ENCODE data around the gene MPDU1.
A peak's percentile ranks its signal among the peaks of the same experiment; 100 is the strongest.

Gene MPDU1

GRCh38 chr17:7577327-7578199, 6.1 kb upstream of the MPDU1 start:
- no peak overlapping the region for H4K91ac ChIP-seq (ENCODE audit: low read depth, low read length, poor library complexity)
- no peak overlapping the region for H2AFZ ChIP-seq (ENCODE audit: low read length)
- no peak overlapping the region for H2BK12ac ChIP-seq (ENCODE audit: low read length)
- H2AK5ac ChIP-seq (ENCODE audit: low read depth, low read length): no peak overlapping the region
- no peak overlapping the region for H3K4me3 ChIP-seq (ENCODE audit: low read length in 2 of 2)
- no peak overlapping the region for H3K14ac ChIP-seq (ENCODE audit: low read length)
- H3K79me1 ChIP-seq (ENCODE audit: low read depth, low read length): peaks cover 19% of the 10 kb centered on the region
- H3K27me3 ChIP-seq (ENCODE audit: control insufficient read depth in 3 of 3, insufficient read depth in 3 of 3, low read depth in 1 of 3, low read length in 3 of 3): no peaks in the 10 kb centered on the region
- H2BK120ac ChIP-seq (ENCODE audit: low read depth, low read length): no peak overlapping the region
- H3K9ac ChIP-seq (ENCODE audit: low read depth, low read length, poor library complexity): no peak overlapping the region
- peak overlapping the region; percentile 7 for H3K27ac ChIP-seq (replicated peaks; ENCODE audit: low read length)
- H4K8ac ChIP-seq (ENCODE audit: low read depth, low read length): no peak overlapping the region
- H2BK15ac ChIP-seq (ENCODE audit: low read length): no peak overlapping the region
- no peak overlapping the region for H3K4me2 ChIP-seq (ENCODE audit: insufficient read depth, low read length, poor library complexity, severe bottlenecking)
- H2BK5ac ChIP-seq (ENCODE audit: low read length): no peak overlapping the region
- DNase-seq (ENCODE audit: low spot score): no peak
- no CpG with 5 or more reads among the region's 17 CpGs for WGBS, 2 donors (ENCODE audit: extremely low coverage in 2 of 2, insufficient read length in 2 of 2, insufficient replicate concordance in 1 of 2)
- H3K4me1 ChIP-seq (ENCODE audit: control insufficient read depth in 2 of 2, insufficient read depth in 1 of 2, low read depth in 1 of 2, low read length in 2 of 2): peaks cover 10 to 13% of the 10 kb centered on the region in 2 donors
- H3K9me3 ChIP-seq (replicated peaks in 1 of 2; ENCODE audit: control insufficient read depth in 2 of 2, insufficient read depth in 1 of 2, low read depth in 1 of 2, low read length in 2 of 2): no peaks in the 10 kb centered on the region
- no peak overlapping the region for H3K23ac ChIP-seq (ENCODE audit: low read depth, low read length, poor library complexity)
- H3K18ac ChIP-seq (ENCODE audit: low read length): no peak overlapping the region
- peaks cover 58 to 85% of the 10 kb centered on the region in 2 donors for H3K36me3 ChIP-seq (replicated peaks in 1 of 2; ENCODE audit: control insufficient read depth in 2 of 2, insufficient read depth in 2 of 2, low read length in 2 of 2)
- no peak overlapping the region for H3K4ac ChIP-seq (ENCODE audit: low read length)

GRCh38 chr17:7579001-7579833, 4.4 kb upstream of the MPDU1 start, which contains the start of gene CD68:
CD68 (plus strand) TSS chr17:7579638; CDS start chr17:7579678, 40 bp downstream.
- WGBS, 2 donors (ENCODE audit: extremely low coverage in 2 of 2, insufficient read length in 2 of 2, insufficient replicate concordance in 1 of 2): no CpG with 5 or more reads among the region's 7 CpGs
- H3K27ac ChIP-seq (replicated peaks; ENCODE audit: low read length): peak within 1 kb of the TSS; percentile 52

GRCh38 chr17:7579834-7580603, 3.6 kb upstream of the MPDU1 start:
- Histone ChIP-seq H2BK15ac (ENCODE audit: low read length) (no peak overlapping the region), H3K18ac (ENCODE audit: low read length) (no peak overlapping the region), H2BK5ac (ENCODE audit: low read length) (no peak overlapping the region), H3K14ac (ENCODE audit: low read length) (no peak overlapping the region), H3K4me3 (ENCODE audit: low read length in 2 of 2) (no peak overlapping the region), H3K27me3 (ENCODE audit: control insufficient read depth in 3 of 3, insufficient read depth in 3 of 3, low read depth in 1 of 3, low read length in 3 of 3) (no peaks in the 10 kb centered on the region), H3K4ac (ENCODE audit: low read length) (no peak overlapping the region), H3K4me1 (ENCODE audit: control insufficient read depth in 2 of 2, insufficient read depth in 1 of 2, low read depth in 1 of 2, low read length in 2 of 2) (peaks cover 15 to 17% of the 10 kb centered on the region in 2 donors), H2BK120ac (ENCODE audit: low read depth, low read length) (no peak overlapping the region), H3K9me3 (replicated peaks in 1 of 2; ENCODE audit: control insufficient read depth in 2 of 2, insufficient read depth in 1 of 2, low read depth in 1 of 2, low read length in 2 of 2) (no peaks in the 10 kb centered on the region), H3K23ac (ENCODE audit: low read depth, low read length, poor library complexity) (peak overlapping the region; percentile 92), H4K91ac (ENCODE audit: low read depth, low read length, poor library complexity) (no peak overlapping the region), H3K79me1 (ENCODE audit: low read depth, low read length) (peaks cover 18% of the 10 kb centered on the region), H2AK5ac (ENCODE audit: low read depth, low read length) (no peak overlapping the region), H2AFZ (ENCODE audit: low read length) (no peak overlapping the region), H3K36me3 (replicated peaks in 1 of 2; ENCODE audit: control insufficient read depth in 2 of 2, insufficient read depth in 2 of 2, low read length in 2 of 2) (peaks cover 47 to 76% of the 10 kb centered on the region in 2 donors), H3K4me2 (ENCODE audit: insufficient read depth, low read length, poor library complexity, severe bottlenecking) (no peak overlapping the region), H3K27ac (replicated peaks; ENCODE audit: low read length) (peak overlapping the region; percentile 52), H4K8ac (ENCODE audit: low read depth, low read length) (no peak overlapping the region), H2BK12ac (ENCODE audit: low read length) (no peak overlapping the region), H3K9ac (ENCODE audit: low read depth, low read length, poor library complexity) (no peak overlapping the region)
- WGBS, 2 donors (ENCODE audit: extremely low coverage in 2 of 2, insufficient read length in 2 of 2, insufficient replicate concordance in 1 of 2): no CpG with 5 or more reads among the region's 12 CpGs
- no peak for DNase-seq (ENCODE audit: low spot score)

More at GRCh38 chr17:7579001-7579833, 4.4 kb upstream of the MPDU1 start, which contains the start of gene CD68:
- Histone ChIP-seq H3K27me3 (ENCODE audit: control insufficient read depth in 3 of 3, insufficient read depth in 3 of 3, low read depth in 1 of 3, low read length in 3 of 3) (no peaks in the 10 kb centered on the region), H3K36me3 (replicated peaks in 1 of 2; ENCODE audit: control insufficient read depth in 2 of 2, insufficient read depth in 2 of 2, low read length in 2 of 2) (peaks cover 55 to 84% of the 10 kb centered on the region in 2 donors), H3K23ac (ENCODE audit: low read depth, low read length, poor library complexity) (peak within 1 kb of the TSS; percentile 92), H3K9me3 (replicated peaks in 1 of 2; ENCODE audit: control insufficient read depth in 2 of 2, insufficient read depth in 1 of 2, low read depth in 1 of 2, low read length in 2 of 2) (no peaks in the 10 kb centered on the region), H4K91ac (ENCODE audit: low read depth, low read length, poor library complexity) (no peak within 1 kb of the TSS), H2AFZ (ENCODE audit: low read length) (no peak within 1 kb of the TSS), H3K14ac (ENCODE audit: low read length) (no peak within 1 kb of the TSS), H3K9ac (ENCODE audit: low read depth, low read length, poor library complexity) (peak within 1 kb of the TSS; percentile 26), H3K4me3 (ENCODE audit: low read length in 2 of 2) (no peak within 1 kb of the TSS), H3K4me2 (ENCODE audit: insufficient read depth, low read length, poor library complexity, severe bottlenecking) (no peak within 1 kb of the TSS), H2BK12ac (ENCODE audit: low read length) (no peak within 1 kb of the TSS), H2BK15ac (ENCODE audit: low read length) (no peak within 1 kb of the TSS), H2AK5ac (ENCODE audit: low read depth, low read length) (no peak within 1 kb of the TSS), H4K8ac (ENCODE audit: low read depth, low read length) (no peak within 1 kb of the TSS), H3K4ac (ENCODE audit: low read length) (no peak within 1 kb of the TSS), H3K4me1 (ENCODE audit: control insufficient read depth in 2 of 2, insufficient read depth in 1 of 2, low read depth in 1 of 2, low read length in 2 of 2) (peaks cover 18 to 21% of the 10 kb centered on the region in 2 donors), H2BK120ac (ENCODE audit: low read depth, low read length) (no peak within 1 kb of the TSS), H3K18ac (ENCODE audit: low read length) (no peak within 1 kb of the TSS), H2BK5ac (ENCODE audit: low read length) (no peak within 1 kb of the TSS), H3K79me1 (ENCODE audit: low read depth, low read length) (peaks cover 18% of the 10 kb centered on the region)
- no peak for DNase-seq (ENCODE audit: low spot score)

All from neuronal stem cell (in vitro differentiated cells).